Aorta (tissue), 5 donors: Measurements from ENCODE around the gene SLX9. TPM values are rescaled to one million over a fixed set of nuclear protein-coding genes. Genes with fewer than 3 reads are reported as not detected.
"Not testable (repeated sequence)": the region's sequence is repeated elsewhere in the genome, so short reads cannot be mapped to it uniquely, and the experiment has no call there.

Experiments used
- ATAC-seq: fragments of 200-7000 bp; cut with Tn5 transposase; one replicate; pipeline ENCODE4 v1.9.1; 2022; ENCODE audit warnings: moderate library complexity; ENCODE audit not compliant: low FRiP score
- DNase-seq, 2 donors: peaks; one replicate each; pipeline ENCODE4 v3.0.0-alpha.2; 2020
- H3K27ac ChIP-seq, 2 donors: one replicate each; pipeline ENCODE4 v1.5.1; 2013; ENCODE audit warnings: low read length in 2 of 2, mild to moderate bottlenecking in 2 of 2, moderate library complexity in 2 of 2, control low read depth in 1 of 2, inconsistent platforms in 1 of 2, low read depth in 1 of 2
- H3K27me3 ChIP-seq, 2 donors: one replicate each; pipeline ENCODE4 v1.6.1; 2013; ENCODE audit warnings: control low read depth in 1 of 2, low read length in 1 of 2, mild to moderate bottlenecking in 1 of 2, moderate library complexity in 1 of 2; ENCODE audit not compliant: insufficient read depth in 2 of 2, control insufficient read depth in 1 of 2
- H3K36me3 ChIP-seq, 2 donors: one replicate each; pipeline ENCODE4 v1.6.1; 2013; ENCODE audit warnings: control low read depth in 1 of 2, low read length in 1 of 2, mild to moderate bottlenecking in 1 of 2; ENCODE audit not compliant: insufficient read depth in 2 of 2, control insufficient read depth in 1 of 2
- H3K4me1 ChIP-seq, 2 donors: one replicate each; pipeline ENCODE4 v1.6.1; 2013; ENCODE audit warnings: low read length in 2 of 2, control low read depth in 1 of 2, mild to moderate bottlenecking in 1 of 2, moderate library complexity in 1 of 2; ENCODE audit not compliant: insufficient read depth in 2 of 2, control insufficient read depth in 1 of 2
- H3K4me3 ChIP-seq, 2 donors: one replicate each; pipeline ENCODE4 v1.5.1; 2013; ENCODE audit warnings: low read length in 2 of 2, control low read depth in 1 of 2, mild to moderate bottlenecking in 1 of 2
- H3K9me3 ChIP-seq: one replicate; pipeline ENCODE4 v1.6.1; 2013; ENCODE audit warnings: mild to moderate bottlenecking, low read length; ENCODE audit not compliant: control insufficient read depth
- WGBS, 2 donors: extraction: QIAGEN DNeasy Blood & Tissue Kit; methylation state at CpG; one replicate each; pipeline ENCODE4 v1.1.7; 2013; 5-methylcytosine and 5-hydroxymethylcytosine counted together
- intact Hi-C, 2 donors: fragments of 100-400 bp; cut with DNase I; formaldehyde crosslinking; loops; one replicate each; pipeline versions ENCODE4 v1.14.2 to v1.15.0; 2022
- polyA plus RNA-seq, 2 donors: library from polyadenylated mRNA; stranded (reverse); fragments of 200-250 nt; gene quantifications; one replicate each; pipeline ENCODE4 v1.2.3, GENCODE V29; 2013
- total RNA-seq, 2 donors: library from RNA; stranded (reverse); fragmentation: NEBNext Ultra II Directional; extraction: Animal tissue kit (Norgen Biotek cat#: 25700); gene quantifications; one replicate each; pipeline ENCODE4 v1.2.1, GENCODE V29; 2021
- donor health status: healthy with polysubstance abuse.
- donor health status: Bipolar disorder and iron deficiency.
- donor health status: DM: no; HTN: no; CAD: no.
- donor health status: DM: no; HTN: no; CAD: no.
- donor health status: DM: yes; HTN: yes; CAD: no.

The SLX9 gene
- total and polyA plus RNA-seq, 4 donors = 17.3 to 29.6 (median 20.3) TPM

GRCh38 chr21:44971672-44971995 lies 31.8 kb downstream of the SLX9 start:
- Histone ChIP-seq H3K27ac (no peak overlapping the region), H3K4me3 (no peak overlapping the region), H3K36me3 (no peaks in the 10 kb centered on the region), H3K9me3 (no peaks in the 10 kb centered on the region), H3K27me3 (no peaks in the 10 kb centered on the region), H3K4me1 (no peaks in the 10 kb centered on the region)
- DNase-seq = no peak
- no peak for ATAC-seq
- WGBS, 2 donors = 75 to 85% methylated on average over 10 of the region's 10 CpGs
- intact Hi-C loops = no loop called here

GRCh38 chr21:44972301-44972814 lies 32.5 kb downstream of the SLX9 start:
- Histone ChIP-seq H3K4me3 (no peak overlapping the region), H3K9me3 (no peaks in the 10 kb centered on the region), H3K27me3 (no peaks in the 10 kb centered on the region), H3K36me3 (no peaks in the 10 kb centered on the region), H3K27ac (no peak overlapping the region), H3K4me1 (no peaks in the 10 kb centered on the region)
- intact Hi-C loops = no loop called here
- DNase-seq = no peak
- ATAC-seq = no peak
- WGBS, 2 donors = 91 to 92% methylated on average over 19 of the region's 19 CpGs

- 72 to 80% methylated on average over 16 of the region's 16 CpGs for WGBS, 2 donors
- H3K36me3 ChIP-seq = no peaks in the 10 kb centered on the region
- no peak for ATAC-seq
Measured at GRCh38 chr21:44972821-44973220, 33.0 kb downstream of the SLX9 start.

GRCh38 chr21:44973598-44973997 lies 33.8 kb downstream of the SLX9 start:
- Histone ChIP-seq H3K36me3 (no peaks in the 10 kb centered on the region), H3K27me3 (no peaks in the 10 kb centered on the region), H3K4me1 (no peaks in the 10 kb centered on the region), H3K9me3 (no peaks in the 10 kb centered on the region), H3K27ac (no peak overlapping the region), H3K4me3 (no peak overlapping the region)
- ATAC-seq = no peak
- intact Hi-C loops = no loop called here
- WGBS, 2 donors = 90 to 95% methylated on average over 11 to 14 of the region's 14 CpGs
- no peak for DNase-seq

More at GRCh38 chr21:44972821-44973220, 33.0 kb downstream of the SLX9 start:
- no peak for DNase-seq
- no peak overlapping the region for H3K27ac ChIP-seq
- H3K9me3 ChIP-seq = no peaks in the 10 kb centered on the region
- H3K4me3 ChIP-seq = no peak overlapping the region
- no peaks in the 10 kb centered on the region for H3K27me3 ChIP-seq
- intact Hi-C loops = no loop called here
- no peaks in the 10 kb centered on the region for H3K4me1 ChIP-seq

GRCh38 chr21:44974676-44975075 lies 34.8 kb downstream of the SLX9 start:
- Histone ChIP-seq H3K36me3 (no peaks in the 10 kb centered on the region), H3K27me3 (no peaks in the 10 kb centered on the region), H3K4me3 (no peak overlapping the region), H3K9me3 (no peaks in the 10 kb centered on the region), H3K27ac (no peak overlapping the region), H3K4me1 (no peaks in the 10 kb centered on the region)
- intact Hi-C loops = no loop called here
- ATAC-seq = no peak
- WGBS, 2 donors = 93 to 94% methylated on average over 17 of the region's 17 CpGs
- no peak for DNase-seq

GRCh38 chr21:44975720-44976555 lies 36.1 kb downstream of the SLX9 start:
- no peak for ATAC-seq
- H3K36me3 ChIP-seq = no peaks in the 10 kb centered on the region
- H3K27ac ChIP-seq = no peak overlapping the region

GRCh38 chr21:44976556-44977393 lies 36.9 kb downstream of the SLX9 start:
- H3K4me1 ChIP-seq, H3K27ac ChIP-seq, H3K36me3 ChIP-seq, intact Hi-C loops, DNase-seq, H3K27me3 ChIP-seq, H3K4me3 ChIP-seq, H3K9me3 ChIP-seq, ATAC-seq: not testable (repeated sequence)
- 87 to 88% methylated on average over 22 to 25 of the region's 25 CpGs for WGBS, 2 donors

More at GRCh38 chr21:44975720-44976555, 36.1 kb downstream of the SLX9 start:
- DNase-seq = no peak
- Histone ChIP-seq H3K4me3 (no peak overlapping the region), H3K27me3 (no peaks in the 10 kb centered on the region), H3K4me1 (no peaks in the 10 kb centered on the region), H3K9me3 (no peaks in the 10 kb centered on the region)
- intact Hi-C loops = no loop called here
- WGBS, 2 donors = 89 to 91% methylated on average over 40 to 42 of the region's 42 CpGs

- no peaks in the 10 kb centered on the region for H3K36me3 ChIP-seq
- no peaks in the 10 kb centered on the region for H3K27me3 ChIP-seq
- 94 to 95% methylated on average over 21 to 22 of the region's 22 CpGs for WGBS, 2 donors
- H3K4me3 ChIP-seq = no peak overlapping the region
- ATAC-seq = no peak
- H3K27ac ChIP-seq = no peak overlapping the region
- intact Hi-C loops = no loop called here
- H3K9me3 ChIP-seq = no peaks in the 10 kb centered on the region
- H3K4me1 ChIP-seq = no peaks in the 10 kb centered on the region
- no peak for DNase-seq
Measured at GRCh38 chr21:44977616-44978340, 37.9 kb downstream of the SLX9 start.
